HUES64 (cell line): ENCODE measurements around the gene FLVCR1.

Experiments used
- H3K27ac ChIP-seq: 2 replicates; pipeline ENCODE4 v1.7.0; 2013; ENCODE audit warnings: low read depth, low read length, inconsistent platforms
- H3K27me3 ChIP-seq: 2 replicates; pipeline ENCODE4 v1.6.1; 2013; ENCODE audit warnings: mild to moderate bottlenecking, low read length; ENCODE audit not compliant: insufficient read depth
- H3K36me3 ChIP-seq: 2 replicates; pipeline ENCODE4 v1.6.1; 2013; ENCODE audit warnings: mild to moderate bottlenecking, low read length; ENCODE audit not compliant: insufficient read depth
- H3K4me1 ChIP-seq: 2 replicates; pipeline ENCODE4 v1.6.1; 2013; ENCODE audit warnings: mild to moderate bottlenecking, low read length, moderate library complexity; ENCODE audit not compliant: insufficient read depth
- H3K4me3 ChIP-seq: 2 replicates; pipeline ENCODE4 v1.5.1; 2013; ENCODE audit warnings: mild to moderate bottlenecking, low read length, moderate library complexity
- H3K9ac ChIP-seq: 2 replicates; pipeline ENCODE4 v1.6.1; 2013; ENCODE audit warnings: mild to moderate bottlenecking, low read depth, low read length
- H3K9me3 ChIP-seq: 2 replicates; pipeline ENCODE4 v1.6.1; 2013; ENCODE audit warnings: low read depth, low read length; ENCODE audit not compliant: insufficient read depth
- WGBS: fragments of 150-250, 120-280 bp; methylation state at CpG from one replicate; pipeline ENCODE4 v1.1.7; 2013; ENCODE audit warnings: missing lambda C conversion rate; 5-methylcytosine and 5-hydroxymethylcytosine counted together

Gene FLVCR1

DNA sequence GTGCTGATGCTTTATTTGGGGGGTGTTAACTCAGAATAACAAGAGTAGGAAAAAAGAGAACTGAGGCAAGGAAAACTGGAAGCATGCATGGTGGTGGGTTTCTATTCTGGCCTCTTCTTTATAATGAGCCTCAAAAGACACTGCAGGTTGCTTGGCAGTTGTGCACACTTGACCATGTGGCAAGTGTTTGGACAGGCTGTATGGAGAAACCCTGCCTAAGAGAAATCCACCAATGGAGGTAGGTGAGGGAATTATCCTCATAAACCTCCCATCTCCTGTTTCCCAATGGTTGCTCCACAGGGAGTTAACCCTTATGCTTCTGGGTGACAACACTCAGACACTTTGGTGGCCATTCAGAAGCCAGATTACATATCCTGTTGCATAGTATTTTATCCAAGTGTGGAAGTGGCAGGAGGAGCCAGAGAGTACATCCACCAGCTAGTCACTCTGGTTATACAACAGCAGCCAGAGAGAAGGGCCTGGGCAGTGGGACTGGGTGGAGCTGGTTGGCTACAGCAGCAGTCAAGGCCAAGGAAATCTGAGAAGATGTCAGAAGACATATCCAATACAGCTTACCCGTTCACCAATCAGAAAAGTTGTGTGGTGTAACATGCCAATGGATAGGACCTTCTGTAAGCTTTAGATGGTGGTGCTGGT, 75.9 kb downstream of the FLVCR1 start:
- H3K36me3 ChIP-seq = no peaks in the 10 kb centered on the region
- WGBS = 100% methylated on average over 1 of the region's 1 CpG
- no peak overlapping the region for H3K9ac ChIP-seq
- no peak overlapping the region for H3K4me3 ChIP-seq
- H3K27ac ChIP-seq = no peak overlapping the region
- no peaks in the 10 kb centered on the region for H3K9me3 ChIP-seq
- H3K27me3 ChIP-seq = no peaks in the 10 kb centered on the region
- H3K4me1 ChIP-seq = peaks cover 16% of the 10 kb centered on the region

DNA sequence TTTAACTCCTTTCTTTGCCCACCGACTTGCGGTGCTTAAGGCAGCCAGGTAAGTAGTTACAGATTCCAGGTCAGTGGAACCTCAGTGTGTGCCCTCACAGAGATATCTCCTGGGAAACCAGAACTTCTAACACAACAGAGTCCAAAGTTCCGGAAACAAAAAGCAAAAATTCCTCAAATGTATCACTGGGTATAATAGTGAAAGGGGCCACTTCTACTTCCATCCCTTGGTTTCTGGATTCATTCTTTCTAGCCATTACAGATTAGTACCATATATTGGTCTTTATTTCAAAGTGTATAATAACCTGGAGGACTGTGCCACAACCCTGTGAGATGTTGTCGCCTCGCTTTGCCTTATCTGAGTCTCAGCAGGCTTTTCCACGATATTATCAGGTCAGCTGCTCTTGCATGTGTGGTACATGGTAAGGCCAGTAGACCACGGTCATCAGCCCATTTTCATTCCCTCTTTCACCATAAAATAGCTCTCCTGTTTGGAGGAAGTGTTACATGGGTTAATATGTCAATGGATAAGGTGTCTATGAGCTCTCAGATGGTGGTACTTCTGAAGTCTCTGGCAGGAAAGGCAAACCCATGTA, 77.4 kb downstream of the FLVCR1 start:
- no peaks in the 10 kb centered on the region for H3K9me3 ChIP-seq
- 97% methylated on average over 6 of the region's 7 CpGs for WGBS

DNA sequence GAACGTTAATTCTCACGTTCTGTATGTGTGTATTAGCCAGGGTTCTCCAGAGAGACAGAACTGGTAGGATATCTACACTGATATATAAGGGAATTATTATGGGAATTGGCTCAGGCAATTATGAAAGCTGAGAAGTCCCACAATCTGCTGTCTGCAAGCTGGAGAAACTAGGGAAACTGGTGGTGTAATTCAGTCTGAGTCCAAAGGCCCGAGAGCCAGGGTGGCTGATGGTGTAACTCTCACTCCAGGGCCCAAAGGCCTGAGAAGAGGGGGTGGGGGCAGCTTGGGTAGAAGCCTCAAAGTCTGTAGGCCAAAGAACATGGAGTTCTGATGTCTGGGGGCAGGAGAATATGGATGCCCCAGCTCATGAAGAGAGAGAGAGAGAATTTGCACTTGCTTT, 79.0 kb downstream of the FLVCR1 start:
- Histone ChIP-seq H3K4me1 (peaks cover 8% of the 10 kb centered on the region; the same call in 1 of the 2 replicates), H3K36me3 (no peaks in the 10 kb centered on the region), H3K27me3 (no peaks in the 10 kb centered on the region), H3K4me3 (no peak overlapping the region), H3K9ac (no peak overlapping the region), H3K9me3 (no peaks in the 10 kb centered on the region), H3K27ac (no peak overlapping the region)
- WGBS = 97% methylated on average over 3 of the region's 3 CpGs

More for the DNA sequence above, 77.4 kb downstream of the FLVCR1 start:
- H3K4me1 ChIP-seq = peaks cover 11% of the 10 kb centered on the region; the same call in 1 of the 2 replicates
- no peak overlapping the region for H3K4me3 ChIP-seq
- H3K27ac ChIP-seq = no peak overlapping the region
- H3K9ac ChIP-seq = no peak overlapping the region
- H3K27me3 ChIP-seq = no peaks in the 10 kb centered on the region
- no peaks in the 10 kb centered on the region for H3K36me3 ChIP-seq

DNA sequence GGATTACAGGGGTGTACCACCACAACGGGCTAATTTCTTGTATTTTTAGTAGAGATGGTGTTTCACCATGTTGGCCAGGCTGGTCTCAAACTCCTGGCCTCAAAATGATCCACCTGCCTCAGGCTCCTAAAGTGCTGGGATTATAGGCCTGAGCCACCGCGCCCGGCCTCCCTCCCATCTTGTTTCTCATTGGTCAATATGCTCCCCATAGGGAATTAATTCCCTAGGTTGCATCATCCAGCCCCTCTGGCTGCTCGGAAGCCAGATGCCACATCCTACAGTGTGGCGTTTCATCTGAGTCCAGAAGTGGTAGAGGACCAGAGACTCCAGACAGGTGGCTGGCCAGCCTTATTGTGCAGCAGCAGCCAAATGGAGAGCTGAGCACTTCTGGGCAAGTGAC, 80.8 kb downstream of the FLVCR1 start:
- WGBS = 94% methylated on average over 6 of the region's 6 CpGs
- H3K9me3 ChIP-seq = no peaks in the 10 kb centered on the region
- H3K9ac ChIP-seq = no peak overlapping the region
- H3K36me3 ChIP-seq = no peaks in the 10 kb centered on the region
- no peak overlapping the region for H3K27ac ChIP-seq
- H3K4me3 ChIP-seq = no peak overlapping the region
- peaks cover 2% of the 10 kb centered on the region; the same call in 1 of the 2 replicates for H3K4me1 ChIP-seq
- no peaks in the 10 kb centered on the region for H3K27me3 ChIP-seq

DNA sequence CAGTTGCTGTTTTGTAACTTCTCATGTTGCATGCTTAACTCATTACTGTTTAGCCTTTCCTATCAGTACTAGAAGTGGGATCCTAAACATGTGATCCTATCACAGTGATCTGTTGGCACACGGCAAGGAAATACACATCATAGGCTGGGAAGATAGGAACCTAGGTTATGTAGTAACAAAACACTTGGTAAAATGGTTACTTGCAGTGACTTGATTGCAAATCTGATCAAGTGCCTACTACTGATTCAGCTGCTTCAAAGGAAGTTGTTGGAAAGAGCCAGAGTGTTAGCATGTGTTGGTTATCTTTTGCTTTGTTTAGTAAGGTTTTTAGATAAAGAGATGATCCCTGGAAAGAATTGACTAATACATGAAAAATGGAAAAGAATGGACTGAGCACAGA, 83.4 kb downstream of the FLVCR1 start:
- no peak overlapping the region for H3K4me3 ChIP-seq
- no peak overlapping the region for H3K9ac ChIP-seq
- WGBS = 89% methylated on average over 1 of the region's 1 CpG
- H3K4me1 ChIP-seq = peaks cover 6% of the 10 kb centered on the region
- no peaks in the 10 kb centered on the region for H3K9me3 ChIP-seq
- H3K27ac ChIP-seq = no peak overlapping the region
- no peaks in the 10 kb centered on the region for H3K36me3 ChIP-seq
- H3K27me3 ChIP-seq = no peaks in the 10 kb centered on the region

DNA sequence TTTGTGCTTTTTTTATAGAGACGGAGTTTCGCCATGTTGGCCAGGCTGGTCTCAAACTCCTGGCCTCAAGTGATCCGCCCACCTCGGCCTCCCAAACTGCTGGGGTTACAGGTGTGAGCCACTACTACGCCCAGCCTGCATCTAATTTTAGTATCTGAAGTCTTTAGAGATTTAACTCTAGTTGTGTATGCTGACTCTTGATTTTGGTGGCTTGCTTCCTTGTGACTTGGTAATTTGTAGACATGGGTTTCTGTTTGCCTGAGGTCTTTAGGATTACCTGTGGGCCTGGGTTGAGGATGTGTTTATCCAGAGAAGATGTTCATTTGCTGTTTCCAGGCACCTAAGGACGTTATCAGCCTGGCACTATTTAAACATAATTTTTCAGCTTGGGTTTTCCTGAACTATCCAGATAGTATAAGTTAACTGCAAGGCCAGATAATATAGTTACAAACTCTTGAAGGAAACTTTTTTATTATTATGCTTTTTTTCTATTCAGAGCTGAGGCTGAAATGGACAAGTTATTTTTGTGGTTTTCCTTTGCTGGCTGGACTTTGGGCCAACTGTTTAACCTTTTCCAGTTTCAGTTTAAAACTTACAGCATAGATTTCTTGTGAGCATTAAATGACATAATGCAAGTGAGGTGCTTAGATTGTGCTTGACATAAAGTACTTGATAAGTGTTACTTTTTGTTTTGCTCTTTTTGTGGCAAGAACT, 84.8 kb downstream of the FLVCR1 start:
- H3K9me3 ChIP-seq = no peaks in the 10 kb centered on the region
- no peak overlapping the region for H3K9ac ChIP-seq
- H3K27ac ChIP-seq = no peak overlapping the region
- H3K4me1 ChIP-seq = peaks cover 6% of the 10 kb centered on the region
- no peak overlapping the region for H3K4me3 ChIP-seq
- WGBS = 97% methylated on average over 6 of the region's 6 CpGs
- no peaks in the 10 kb centered on the region for H3K27me3 ChIP-seq
- H3K36me3 ChIP-seq = no peaks in the 10 kb centered on the region

DNA sequence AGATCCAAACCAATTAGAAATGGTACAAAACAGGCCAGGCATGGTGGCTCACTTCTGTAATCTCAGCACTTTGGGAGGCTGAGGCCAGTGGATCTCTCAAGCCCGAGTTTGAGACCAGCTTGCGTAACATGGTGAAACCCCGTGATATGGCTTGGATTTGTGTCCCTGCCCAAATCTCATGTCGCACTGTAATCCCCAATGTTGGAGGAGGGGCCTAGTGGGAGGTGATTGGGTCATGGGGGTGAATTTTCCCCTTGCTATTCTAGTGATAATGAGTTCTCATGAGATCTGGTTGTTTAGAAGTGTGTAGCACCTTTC, 85.3 kb downstream of the FLVCR1 start:
- no peak overlapping the region for H3K9ac ChIP-seq
- H3K4me3 ChIP-seq = no peak overlapping the region
- no peak overlapping the region for H3K27ac ChIP-seq
- 91% methylated on average over 4 of the region's 4 CpGs for WGBS
- H3K27me3 ChIP-seq = no peaks in the 10 kb centered on the region
- no peaks in the 10 kb centered on the region for H3K36me3 ChIP-seq
- H3K4me1 ChIP-seq = peaks cover 6% of the 10 kb centered on the region
- no peaks in the 10 kb centered on the region for H3K9me3 ChIP-seq

DNA sequence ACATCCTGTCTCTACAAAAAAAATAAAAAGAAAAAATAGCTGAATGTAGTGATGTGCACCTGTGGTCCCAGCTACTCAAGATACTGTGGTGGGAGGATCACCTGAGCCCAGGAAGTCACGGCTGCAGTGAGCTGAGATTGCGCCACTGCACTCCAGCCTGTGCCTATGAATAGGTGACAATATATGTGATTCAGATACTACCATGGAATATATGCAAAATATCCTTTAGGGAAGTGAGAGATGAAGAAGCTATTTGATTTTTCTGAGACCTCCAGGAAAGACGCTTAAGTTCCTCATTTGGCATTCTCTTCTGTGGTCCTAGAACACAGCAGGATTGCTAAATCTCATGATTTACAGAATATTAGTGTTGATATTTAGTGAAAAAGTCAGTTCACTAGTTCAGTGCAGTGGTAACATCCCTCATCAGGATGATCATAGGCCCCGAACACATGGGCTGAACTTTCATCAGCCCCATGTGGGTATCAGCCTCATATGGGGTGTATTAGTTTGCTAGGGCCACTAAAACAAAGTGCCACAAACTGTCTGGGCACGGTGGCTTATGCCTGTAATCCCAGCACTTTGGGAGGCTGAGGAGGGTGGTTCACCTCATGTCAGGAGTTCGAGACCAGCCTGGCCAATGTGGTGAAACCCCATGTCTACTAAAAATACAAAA, 86.3 kb downstream of the FLVCR1 start:
- Histone ChIP-seq H3K4me3 (no peak overlapping the region), H3K9ac (no peak overlapping the region), H3K4me1 (peaks cover 6% of the 10 kb centered on the region), H3K36me3 (no peaks in the 10 kb centered on the region), H3K27ac (no peak overlapping the region), H3K27me3 (peaks cover 3% of the 10 kb centered on the region), H3K9me3 (no peaks in the 10 kb centered on the region)
- 92% methylated on average over 6 of the region's 6 CpGs for WGBS

DNA sequence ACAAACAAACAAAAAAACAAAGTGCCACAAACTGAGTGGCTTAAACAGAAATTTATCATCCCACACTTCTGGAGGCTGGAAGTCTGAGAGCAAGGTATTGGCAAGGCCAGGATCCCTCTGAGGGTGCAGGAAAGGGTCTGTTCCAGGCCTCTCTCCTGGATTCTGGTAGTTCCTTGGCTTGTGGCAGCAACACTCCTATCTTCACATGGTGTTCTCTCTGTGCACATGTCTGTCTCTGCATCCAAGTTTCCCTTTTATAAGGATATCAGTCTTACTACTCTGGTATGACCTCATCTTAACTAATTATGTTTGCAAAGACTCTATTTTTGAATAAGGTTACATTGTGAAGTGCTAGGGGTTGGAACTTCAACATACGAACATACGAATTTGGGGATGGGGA, 87.0 kb downstream of the FLVCR1 start:
- Histone ChIP-seq H3K4me1 (peaks cover 11% of the 10 kb centered on the region), H3K36me3 (no peaks in the 10 kb centered on the region), H3K4me3 (no peak overlapping the region), H3K9ac (no peak overlapping the region), H3K27me3 (peaks cover 8% of the 10 kb centered on the region), H3K27ac (no peak overlapping the region), H3K9me3 (no peaks in the 10 kb centered on the region)
- WGBS = 90% methylated on average over 2 of the region's 2 CpGs

DNA sequence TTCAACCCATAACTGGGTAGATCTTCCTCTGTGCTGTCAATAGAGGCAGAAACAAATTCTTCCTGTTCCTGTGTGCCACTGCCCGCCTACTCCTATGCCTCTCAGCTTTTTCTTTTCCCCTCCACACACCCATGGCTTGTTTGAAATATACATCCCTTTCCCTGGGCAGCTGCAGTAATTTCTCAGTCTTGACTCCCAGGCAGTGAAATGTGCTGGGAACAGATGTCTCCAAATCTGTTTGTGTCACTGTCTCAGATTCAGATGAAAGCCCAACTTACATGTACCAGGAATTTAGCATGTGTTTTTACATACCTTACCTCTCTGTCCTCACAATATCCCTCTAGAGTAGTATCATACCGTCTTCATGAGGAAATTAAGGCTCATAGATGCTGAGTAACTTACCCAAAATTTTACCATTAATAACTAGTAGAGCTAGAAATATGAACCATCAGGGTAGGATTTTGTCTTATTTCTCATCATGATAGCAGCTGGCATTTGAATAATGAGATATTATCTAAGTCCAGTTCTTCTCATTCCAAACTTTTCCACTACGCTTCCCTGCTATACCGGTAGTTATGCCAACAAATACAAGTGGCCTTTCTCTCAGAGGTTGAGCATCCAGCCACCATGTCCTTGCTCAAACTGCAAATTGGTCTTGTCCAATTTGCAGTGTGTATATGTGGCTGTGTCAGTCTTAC, 87.5 kb downstream of the FLVCR1 start:
- H3K27ac ChIP-seq = no peak overlapping the region
- no peaks in the 10 kb centered on the region for H3K9me3 ChIP-seq
- H3K27me3 ChIP-seq = peaks cover 8% of the 10 kb centered on the region
- H3K36me3 ChIP-seq = no peaks in the 10 kb centered on the region
- 90% methylated on average over 4 of the region's 4 CpGs for WGBS
- H3K4me3 ChIP-seq = no peak overlapping the region
- peaks cover 11% of the 10 kb centered on the region for H3K4me1 ChIP-seq
- H3K9ac ChIP-seq = no peak overlapping the region

DNA sequence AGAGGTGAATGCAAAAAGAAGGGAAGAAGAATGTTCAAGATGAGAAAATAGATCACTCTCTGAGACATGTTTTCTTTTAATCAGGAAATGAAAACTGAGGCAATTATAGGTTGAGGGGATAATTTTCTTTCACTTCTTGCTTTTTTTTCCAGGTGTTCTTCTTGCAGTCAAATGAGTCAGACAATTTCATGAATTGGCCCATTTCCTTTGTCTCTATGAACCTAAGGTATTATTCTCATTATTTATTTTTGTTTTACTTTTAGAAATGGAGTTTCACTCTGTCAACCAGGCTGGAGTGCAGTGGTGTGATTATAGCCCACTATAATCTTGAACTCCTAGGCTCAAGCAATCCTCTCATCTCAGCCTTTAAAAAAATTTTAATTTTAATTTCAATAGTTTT, 88.8 kb downstream of the FLVCR1 start:
- Histone ChIP-seq H3K27me3 (peaks cover 11% of the 10 kb centered on the region), H3K4me1 (peaks cover 11% of the 10 kb centered on the region), H3K4me3 (no peak overlapping the region), H3K27ac (no peak overlapping the region), H3K9me3 (no peaks in the 10 kb centered on the region), H3K36me3 (peaks cover 4% of the 10 kb centered on the region; the same call in 1 of the 2 replicates), H3K9ac (no peak overlapping the region)
